MG63 (cell line): ENCODE results near the gene WDR73. TPM values are rescaled to one million over a fixed set of nuclear protein-coding genes. Genes with fewer than 3 reads are reported as not detected.

Source experiments
- DNase-seq: peaks from one replicate; pipeline ENCODE4 v3.0.0-alpha.2; 2020
- H3K27me3 ChIP-seq: fragments of 250-450 bp; sonication (Bioruptor Pico); 2 replicates; pipeline ENCODE4 v1.5.1; 2020; ENCODE audit warnings: mild to moderate bottlenecking, moderate library complexity
- H3K36me3 ChIP-seq: fragments of 250-450 bp; sonication (Bioruptor Pico); 2 replicates; pipeline ENCODE4 v1.5.1; 2020; ENCODE audit warnings: mild to moderate bottlenecking, moderate library complexity
- H3K4me3 ChIP-seq: fragments of 250-450 bp; sonication (Bioruptor Pico); 2 replicates; pipeline ENCODE4 v1.5.1; 2020; ENCODE audit warnings: mild to moderate bottlenecking, moderate library complexity
- H3K9me3 ChIP-seq: fragments of 250-450 bp; sonication (Bioruptor Pico); 2 replicates; pipeline ENCODE4 v1.5.1; 2020; ENCODE audit warnings: mild to moderate bottlenecking, moderate library complexity
- total RNA-seq: library from RNA; depleted of rRNA; stranded (reverse); fragments of >200 nt; shearing (Covaris generic); gene quantifications from 2 replicates; pipeline ENCODE4 v1.2.3, GENCODE V29; 2014; ENCODE audit warnings: low replicate concordance; rRNA removed

The WDR73 gene
- total RNA-seq, 1 experiment from 2014 or later = 34.3 TPM

DNA sequence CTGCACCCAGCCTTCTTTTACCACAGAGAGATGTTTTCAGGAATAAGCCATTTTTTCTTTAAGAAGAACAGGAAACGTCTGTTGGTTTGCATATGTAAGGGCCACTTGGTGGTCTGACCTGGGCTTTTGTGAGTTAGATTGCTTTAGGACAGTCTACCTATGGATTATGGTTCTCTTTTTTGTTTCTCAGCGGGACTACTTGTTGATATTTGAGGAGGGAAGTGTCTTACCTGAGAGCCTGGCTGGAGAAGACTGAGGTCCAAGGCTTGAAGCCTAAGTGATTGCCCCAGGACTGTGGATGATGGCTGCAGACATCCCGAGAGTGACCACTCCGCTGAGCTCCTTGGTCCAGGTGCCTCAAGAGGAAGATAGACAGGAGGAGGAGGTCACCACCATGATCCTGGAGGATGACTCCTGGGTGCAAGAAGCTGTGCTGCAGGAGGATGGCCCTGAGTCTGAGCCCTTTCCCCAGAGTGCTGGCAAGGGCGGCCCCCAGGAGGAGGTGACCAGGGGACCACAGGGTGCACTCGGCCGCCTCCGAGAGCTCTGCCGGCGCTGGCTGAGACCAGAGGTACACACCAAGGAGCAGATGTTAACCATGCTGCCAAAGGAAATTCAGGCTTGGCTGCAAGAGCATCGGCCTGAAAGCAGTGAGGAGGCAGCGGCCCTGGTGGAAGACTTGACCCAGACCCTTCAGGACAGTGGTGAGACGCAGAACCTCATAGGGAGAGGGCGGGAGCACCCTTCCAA lies 50.3 kb downstream of the WDR73 start:
- Histone ChIP-seq H3K9me3 (no peaks in the 10 kb centered on the region), H3K27me3 (no peaks in the 10 kb centered on the region; the same call in 1 of the 2 replicates), H3K4me3 (no peak overlapping the region), H3K36me3 (no peaks in the 10 kb centered on the region; the same call in 1 of the 2 replicates)
- DNase-seq = no peak

DNA sequence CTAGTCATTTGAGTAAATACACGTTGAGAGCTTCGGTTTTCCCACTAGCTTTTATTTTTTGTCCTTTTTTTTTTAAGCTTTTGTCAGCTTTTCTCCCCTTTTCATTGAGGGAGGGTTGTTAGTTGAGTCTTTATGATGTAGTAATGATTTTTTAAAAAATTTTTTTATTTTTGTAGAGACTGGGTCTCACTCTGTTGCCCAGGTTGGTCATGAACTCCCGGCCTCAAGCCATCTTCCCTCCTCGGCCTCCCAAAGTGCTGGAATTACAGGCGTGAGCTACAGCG lies 52.6 kb downstream of the WDR73 start:
- Histone ChIP-seq H3K27me3 (peaks cover 2% of the 10 kb centered on the region), H3K4me3 (peak overlapping the region; percentile 88), H3K9me3 (no peaks in the 10 kb centered on the region), H3K36me3 (no peaks in the 10 kb centered on the region; the same call in 1 of the 2 replicates)
- no peak for DNase-seq

GRCh38 chr15:84600687-84601554 lies 53.2 kb downstream of the WDR73 start, which contains the start of gene ZSCAN2:
TSS of gene ZSCAN2 (plus strand) at chr15:84601009. CDS start at chr15:84603928, 2,919 bp downstream.
- peak within 1 kb of the TSS; percentile 88 for H3K4me3 ChIP-seq
- H3K27me3 ChIP-seq = peaks cover 2% of the 10 kb centered on the region
- no peaks in the 10 kb centered on the region; the same call in 1 of the 2 replicates for H3K36me3 ChIP-seq
- peak; percentile 98 for DNase-seq
- H3K9me3 ChIP-seq = no peaks in the 10 kb centered on the region

- Histone ChIP-seq H3K27me3 (peaks cover 2% of the 10 kb centered on the region), H3K4me3 (peak overlapping the region; percentile 88), H3K36me3 (no peaks in the 10 kb centered on the region; the same call in 1 of the 2 replicates), H3K9me3 (no peaks in the 10 kb centered on the region)
- DNase-seq = peak; percentile 87
Measured at GRCh38 chr15:84600331-84600686, 53.8 kb downstream of the WDR73 start.

DNA sequence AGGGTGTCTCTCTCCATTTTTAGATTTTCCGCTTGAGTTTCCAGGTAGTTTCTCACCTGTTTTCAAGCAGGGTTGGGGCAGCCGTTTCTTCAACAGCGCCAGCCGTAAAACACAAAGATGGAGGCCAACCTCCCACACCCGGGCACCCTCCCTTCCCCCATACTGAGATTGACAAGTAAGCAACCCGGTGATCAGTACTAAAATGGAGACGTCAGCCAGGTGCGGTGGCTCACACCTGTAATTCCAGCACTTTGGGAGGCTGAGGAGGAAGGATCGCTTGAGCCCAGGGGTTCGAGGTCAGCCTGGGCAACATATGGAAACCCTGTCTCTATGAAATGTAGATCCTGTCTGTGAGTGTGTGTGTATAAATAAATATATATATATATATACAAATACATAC lies 54.2 kb downstream of the WDR73 start:
- Histone ChIP-seq H3K36me3 (no peaks in the 10 kb centered on the region; the same call in 1 of the 2 replicates), H3K4me3 (peak overlapping the region; percentile 88), H3K9me3 (no peaks in the 10 kb centered on the region), H3K27me3 (peaks cover 2% of the 10 kb centered on the region)
- DNase-seq = no peak

- peak; percentile 48 for DNase-seq
Measured at GRCh38 chr15:84598993-84599392, 55.1 kb downstream of the WDR73 start.

GRCh38 chr15:84598250-84598649 lies 55.8 kb downstream of the WDR73 start:
- H3K27me3 ChIP-seq = peaks cover 2% of the 10 kb centered on the region
- no peaks in the 10 kb centered on the region for H3K9me3 ChIP-seq
- H3K4me3 ChIP-seq = no peak overlapping the region
- no peak for DNase-seq
- no peaks in the 10 kb centered on the region for H3K36me3 ChIP-seq

More at GRCh38 chr15:84598993-84599392, 55.1 kb downstream of the WDR73 start:
- Histone ChIP-seq H3K27me3 (peaks cover 2% of the 10 kb centered on the region), H3K4me3 (no peak overlapping the region), H3K36me3 (no peaks in the 10 kb centered on the region; the same call in 1 of the 2 replicates), H3K9me3 (no peaks in the 10 kb centered on the region)

DNA sequence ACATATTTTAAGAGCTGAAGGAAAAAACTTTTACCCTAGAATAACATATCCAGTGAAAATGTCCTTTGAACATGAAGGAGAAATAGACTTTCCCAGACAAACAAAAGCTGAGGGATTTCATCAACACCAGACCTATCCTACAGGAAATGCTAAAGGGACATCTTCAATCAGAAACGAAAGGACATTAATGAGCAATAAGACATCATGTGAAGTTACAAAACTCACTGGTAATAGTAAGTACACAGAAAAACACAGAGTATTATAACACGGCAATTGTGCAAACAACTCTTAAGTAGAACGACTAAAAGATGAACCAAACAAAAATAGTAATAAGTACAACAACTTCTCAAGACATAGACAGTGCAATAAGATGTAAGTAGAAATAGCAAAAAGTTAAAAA lies 56.8 kb downstream of the WDR73 start:
- H3K27me3 ChIP-seq = peaks cover 2% of the 10 kb centered on the region
- H3K36me3 ChIP-seq = no peaks in the 10 kb centered on the region
- no peak for DNase-seq
- H3K4me3 ChIP-seq = no peak overlapping the region
- H3K9me3 ChIP-seq = no peaks in the 10 kb centered on the region

GRCh38 chr15:84595660-84596059 lies 58.4 kb downstream of the WDR73 start:
- no peak overlapping the region for H3K4me3 ChIP-seq
- no peaks in the 10 kb centered on the region for H3K36me3 ChIP-seq
- no peak for DNase-seq
- no peaks in the 10 kb centered on the region for H3K9me3 ChIP-seq
- H3K27me3 ChIP-seq = peaks cover 4% of the 10 kb centered on the region

DNA sequence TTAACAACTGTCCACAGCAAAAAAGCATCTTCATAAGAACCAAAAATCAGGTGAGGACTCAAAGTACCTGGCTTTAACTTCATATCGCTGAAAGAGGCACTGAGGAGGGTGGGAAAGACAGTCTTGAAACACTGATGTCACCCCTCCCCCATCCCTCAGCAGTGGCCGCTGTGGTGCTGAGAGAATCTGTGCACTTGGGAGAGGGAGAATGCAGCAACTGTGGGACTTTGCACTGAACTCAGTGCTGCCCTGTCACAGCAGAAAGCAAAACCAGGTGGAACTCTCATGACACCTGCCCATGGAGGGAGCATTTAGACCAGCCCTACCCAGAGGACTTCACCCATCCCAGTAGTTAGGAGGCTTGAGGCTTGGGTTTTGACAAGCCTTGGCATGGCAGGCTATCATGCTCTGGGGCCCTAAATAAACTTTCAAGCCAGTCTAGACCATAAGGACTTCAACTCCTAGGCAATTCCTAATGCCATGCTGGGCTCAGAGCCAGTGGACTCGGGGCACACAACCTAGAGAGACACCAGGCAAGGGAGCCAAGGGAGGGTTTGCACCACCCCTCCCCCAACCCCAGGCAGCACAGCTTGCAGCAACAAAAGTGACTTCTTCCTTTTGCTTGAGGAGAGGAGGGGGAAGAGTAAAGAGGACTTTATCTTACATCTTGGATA lies 59.3 kb downstream of the WDR73 start:
- Histone ChIP-seq H3K9me3 (no peaks in the 10 kb centered on the region), H3K4me3 (no peak overlapping the region), H3K27me3 (peaks cover 4% of the 10 kb centered on the region), H3K36me3 (no peaks in the 10 kb centered on the region)
- DNase-seq = no peak

- no peak overlapping the region for H3K4me3 ChIP-seq
Measured at GRCh38 chr15:84591815-84592214, 62.3 kb downstream of the WDR73 start.

GRCh38 chr15:84590406-84590805 lies 63.7 kb downstream of the WDR73 start:
- Histone ChIP-seq H3K9me3 (no peaks in the 10 kb centered on the region), H3K4me3 (no peak overlapping the region), H3K36me3 (no peaks in the 10 kb centered on the region), H3K27me3 (peaks cover 2% of the 10 kb centered on the region)
- DNase-seq = no peak

More at GRCh38 chr15:84591815-84592214, 62.3 kb downstream of the WDR73 start:
- Histone ChIP-seq H3K36me3 (no peaks in the 10 kb centered on the region), H3K9me3 (no peaks in the 10 kb centered on the region), H3K27me3 (peaks cover 2% of the 10 kb centered on the region)
- DNase-seq = no peak

Other genes with a start within 250 kb of the WDR73 start
- gene ZSCAN2, start 53.3 kb downstream of the WDR73 start, total RNA-seq = 6.9 and 11.0 TPM in 2 replicates
- gene NMB, start 3.9 kb upstream of the WDR73 start, total RNA-seq = 0.25 TPM in 1 of 2 replicates, not detected in the other
- gene SEC11A, start 61.9 kb upstream of the WDR73 start, total RNA-seq = 294 and 550 TPM in 2 replicates
- gene ZNF592, start 94.3 kb upstream of the WDR73 start, total RNA-seq = 2.6 and 4.6 TPM in 2 replicates
- 1.1 TPM in 1 of 2 replicates, not detected in the other for gene ALPK3, start 163.1 kb upstream of the WDR73 start, total RNA-seq
- gene SLC28A1, start 230.4 kb upstream of the WDR73 start, total RNA-seq = not detected in 2 replicates